ENCODE results near the gene DEFB129. TPM values are rescaled to one million over a fixed set of nuclear protein-coding genes. Genes with fewer than 3 reads are reported as not detected.
"Not testable (repeated sequence)": the region's sequence is repeated elsewhere in the genome, so short reads cannot be mapped to it uniquely, and the experiment has no call there.

The DEFB129 gene
- total RNA-seq, 4 donors from 2014 or later = not detected

GRCh38 chr20:251354-251753, 24.3 kb downstream of the DEFB129 start:
- 39% methylated on average over 2 of the region's 2 CpGs for WGBS
- no peak overlapping the region for H3K4me3 ChIP-seq
- no peaks in the 10 kb centered on the region for H3K4me1 ChIP-seq
- TF ChIP-seq POLR2A (IDR thresholded peaks at IDR 0.05; ENCODE audit: low read depth) (no peak), EP300 (IDR thresholded peaks at IDR 0.05) (no peak), CTCF (IDR thresholded peaks at IDR 0.05) (no peak), POLR2AphosphoS5 (IDR thresholded peaks at IDR 0.05) (no peak)
- intact Hi-C loops (cut with DNase I) = no loop called here
- peaks cover 0 to 46% (median 2%) of the 10 kb centered on the region in 4 donors for H3K27me3 ChIP-seq
- H3K27ac ChIP-seq (replicated peaks in 1 of 4) = no peak overlapping the region
- H3K9me3 ChIP-seq = peaks cover 0 to 7% (median 2%) of the 10 kb centered on the region in 4 donors
- H3K36me3 ChIP-seq = no peaks in the 10 kb centered on the region
- no peak for DNase-seq (ENCODE audit: extremely low spot score)

DNA sequence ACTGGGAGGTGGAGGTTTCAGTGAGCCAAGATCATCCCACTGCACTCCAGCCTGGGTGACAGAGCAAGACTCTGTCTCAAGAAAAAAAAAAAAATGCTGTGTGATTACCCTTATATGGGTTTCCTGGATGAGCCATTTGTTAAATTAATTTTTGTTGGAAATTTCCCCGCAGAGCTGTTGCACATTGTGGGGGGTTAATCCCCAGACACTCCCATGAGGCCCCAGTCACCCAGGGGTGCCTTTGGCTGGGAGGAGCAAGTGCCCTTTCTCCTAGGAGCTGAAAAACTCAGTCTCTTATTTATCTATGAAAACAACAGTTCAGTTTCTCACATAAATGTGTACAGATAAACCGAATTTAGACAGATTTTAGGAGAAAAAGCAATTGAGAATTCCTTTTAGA, 25.7 kb downstream of the DEFB129 start:
- DNase-seq (ENCODE audit: extremely low spot score) = no peak
- TF ChIP-seq POLR2AphosphoS5 (IDR thresholded peaks at IDR 0.05) (no peak), POLR2A (IDR thresholded peaks at IDR 0.05; ENCODE audit: low read depth) (no peak), EP300 (IDR thresholded peaks at IDR 0.05) (no peak), CTCF (IDR thresholded peaks at IDR 0.05) (no peak)
- H3K9me3 ChIP-seq = no peaks in the 10 kb centered on the region
- H3K36me3 ChIP-seq = no peaks in the 10 kb centered on the region
- H3K27me3 ChIP-seq = peaks cover 0 to 46% (median 2%) of the 10 kb centered on the region in 4 donors
- 70% methylated on average over 2 of the region's 2 CpGs for WGBS
- no peak overlapping the region for H3K27ac ChIP-seq (replicated peaks in 1 of 4)
- no peaks in the 10 kb centered on the region for H3K4me1 ChIP-seq
- intact Hi-C loops (cut with DNase I) = no loop called here
- no peak overlapping the region for H3K4me3 ChIP-seq

- H3K9me3 ChIP-seq; DNase-seq (ENCODE audit: extremely low spot score); H3K4me1 ChIP-seq; H3K36me3 ChIP-seq; H3K27ac ChIP-seq (replicated peaks in 1 of 4); intact Hi-C loops (cut with DNase I); H3K4me3 ChIP-seq: not testable (repeated sequence)
- H3K27me3 ChIP-seq = peaks cover 0 to 42% (median 2%) of the 10 kb centered on the region in 4 donors
- 51% methylated on average over 6 of the region's 6 CpGs for WGBS
Measured at GRCh38 chr20:253447-253846, 26.4 kb downstream of the DEFB129 start.

DNA sequence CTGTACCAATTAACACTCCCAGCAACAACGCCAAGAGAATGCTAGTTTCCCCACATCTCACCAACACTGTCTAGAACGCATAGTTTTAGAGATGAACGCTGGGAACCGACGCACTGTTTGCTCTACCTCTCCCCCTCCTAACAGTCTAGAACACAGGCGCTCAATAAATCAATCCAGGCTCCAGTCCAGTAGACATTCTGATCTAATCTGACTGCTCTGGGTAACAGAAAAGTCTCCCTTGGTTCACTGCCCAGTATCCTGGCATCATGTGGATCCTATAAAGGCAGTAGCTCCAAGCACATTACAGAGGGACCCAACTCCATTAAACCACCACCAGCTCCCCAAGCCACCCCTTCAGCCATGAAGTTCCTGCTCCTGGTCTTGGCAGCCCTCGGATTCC, 30.4 kb downstream of the DEFB129 start, which contains the start of gene DEFB132:
Gene DEFB132 (plus strand): TSS at position 306 of the 400 bp plus-strand sequence. CDS start 55 bp downstream, at position 361.
- TF ChIP-seq CTCF (IDR thresholded peaks at IDR 0.05) (no peak), POLR2A (IDR thresholded peaks at IDR 0.05; ENCODE audit: low read depth) (no peak), EP300 (IDR thresholded peaks at IDR 0.05) (no peak), POLR2AphosphoS5 (IDR thresholded peaks at IDR 0.05) (no peak)
- H3K9me3 ChIP-seq = no peaks in the 10 kb centered on the region

DNA sequence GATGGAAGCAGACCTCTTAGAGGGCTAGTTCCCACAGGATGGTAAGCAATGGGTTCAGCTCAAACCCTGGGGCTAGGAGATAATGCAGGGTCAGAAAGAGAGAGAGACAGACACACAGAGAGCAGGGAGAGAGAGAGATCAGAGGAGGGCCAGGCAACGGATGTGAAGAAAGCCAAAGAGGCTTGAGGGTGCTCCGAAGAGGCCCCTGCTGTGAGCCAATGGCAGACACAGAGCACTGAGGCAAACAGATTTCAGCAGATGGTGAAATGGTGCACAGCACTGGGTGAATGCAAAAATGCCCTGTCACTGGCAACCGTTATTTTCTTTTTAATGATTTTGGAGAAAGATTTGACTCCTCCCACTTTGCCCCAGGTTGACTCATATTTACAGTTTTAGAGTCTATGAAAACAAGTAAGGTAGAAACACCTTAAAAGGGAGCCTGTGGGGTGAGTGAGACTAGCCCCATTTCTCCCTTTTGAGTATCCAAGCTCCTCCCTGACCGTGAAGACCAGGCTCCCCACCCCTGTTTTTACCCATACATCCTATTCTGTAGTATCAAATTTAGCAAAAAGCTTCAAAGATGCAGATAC, 31.3 kb downstream of the DEFB129 start:
- 46% methylated on average over 4 of the region's 4 CpGs for WGBS

More for the DNA sequence above, 30.4 kb downstream of the DEFB129 start, which contains the start of gene DEFB132:
- no peaks in the 10 kb centered on the region for H3K36me3 ChIP-seq
- intact Hi-C loops (cut with DNase I) = no loop called here
- H3K27me3 ChIP-seq = peaks cover 0 to 19% (median 0%) of the 10 kb centered on the region in 4 donors
- no peak within 1 kb of the TSS for H3K4me3 ChIP-seq
- no peaks in the 10 kb centered on the region for H3K4me1 ChIP-seq
- WGBS = 72% methylated on average over 7 of the region's 7 CpGs
- H3K27ac ChIP-seq (replicated peaks in 1 of 4) = no peak within 1 kb of the TSS
- no peak for DNase-seq (ENCODE audit: extremely low spot score)

More for the DNA sequence above, 31.3 kb downstream of the DEFB129 start:
- TF ChIP-seq POLR2AphosphoS5 (IDR thresholded peaks at IDR 0.05) (no peak), CTCF (IDR thresholded peaks at IDR 0.05) (no peak), POLR2A (IDR thresholded peaks at IDR 0.05; ENCODE audit: low read depth) (no peak), EP300 (IDR thresholded peaks at IDR 0.05) (no peak)
- Histone ChIP-seq H3K4me1 (no peaks in the 10 kb centered on the region), H3K27ac (replicated peaks in 1 of 4) (no peak overlapping the region), H3K4me3 (no peak overlapping the region), H3K27me3 (peaks cover 0 to 20% (median 0%) of the 10 kb centered on the region in 4 donors), H3K9me3 (no peaks in the 10 kb centered on the region), H3K36me3 (no peaks in the 10 kb centered on the region)
- no peak for DNase-seq (ENCODE audit: extremely low spot score)
- intact Hi-C loops (cut with DNase I) = no loop called here
